Karpas-422 (cell line): Measurements from ENCODE around the gene PGC. TPM values are rescaled to one million over a fixed set of nuclear protein-coding genes. Genes with fewer than 3 reads are reported as not detected.

Source experiments
- DNase-seq: peaks from one replicate; pipeline ENCODE4 v3.0.0-alpha.2; 2015
- H2AFZ ChIP-seq: fragments of 200-600 bp; sonication (generic); 2 replicates; pipeline ENCODE4 v1.6.1; 2014; ENCODE audit warnings: antibody characterized with exemption, low read length, mixed read lengths
- H3K27ac ChIP-seq: fragments of 200-600 bp; sonication (generic); 2 replicates; pipeline ENCODE4 v1.5.1; 2014; ENCODE audit warnings: mild to moderate bottlenecking, low read length, moderate library complexity
- H3K27me3 ChIP-seq: fragments of 200-600 bp; sonication (generic); 2 replicates; pipeline ENCODE4 v1.6.1; 2014; ENCODE audit warnings: low read length, mixed read lengths
- H3K36me3 ChIP-seq: fragments of 200-600 bp; sonication (generic); 2 replicates; pipeline ENCODE4 v1.6.1; 2014; ENCODE audit warnings: low read length, mixed read lengths; ENCODE audit not compliant: insufficient read depth
- H3K4me1 ChIP-seq: fragments of 200-600 bp; sonication (generic); 2 replicates; pipeline ENCODE4 v1.6.1; 2014; ENCODE audit warnings: mild to moderate bottlenecking, low read length, mixed read lengths
- H3K4me2 ChIP-seq: fragments of 200-600 bp; sonication (generic); 2 replicates; pipeline ENCODE4 v1.6.1; 2014; ENCODE audit warnings: low read length, low read depth, mild to moderate bottlenecking; ENCODE audit not compliant: poor library complexity, severe bottlenecking
- H3K4me3 ChIP-seq: fragments of 200-600 bp; sonication (generic); 2 replicates; pipeline ENCODE4 v1.5.1; 2014; ENCODE audit warnings: mild to moderate bottlenecking, antibody characterized with exemption, low read length, mixed read lengths
- H3K79me2 ChIP-seq: fragments of 200-600 bp; sonication (generic); 2 replicates; pipeline ENCODE4 v1.6.1; 2014; ENCODE audit warnings: mild to moderate bottlenecking, low read length, mixed read lengths
- H3K9ac ChIP-seq: fragments of 200-600 bp; sonication (generic); 2 replicates; pipeline ENCODE4 v1.6.0; 2014; ENCODE audit warnings: low read length
- H3K9me2 ChIP-seq: fragments of 200-600 bp; sonication (generic), shearing (Covaris generic); replicated peaks from 2 replicates; pipeline ENCODE4 v1.6.0; 2014; ENCODE audit warnings: mild to moderate bottlenecking, low read length, moderate library complexity; ENCODE audit not compliant: insufficient read depth
- H3K9me3 ChIP-seq: fragments of 300-700, 200-600 bp; sonication (generic); 2 replicates; pipeline ENCODE4 v1.6.1; 2014; ENCODE audit warnings: low read length, mixed read lengths
- H4K20me1 ChIP-seq: fragments of 200-600 bp; sonication (generic); 2 replicates; pipeline ENCODE4 v1.6.1; 2014; ENCODE audit warnings: mild to moderate bottlenecking, antibody characterized with exemption, low read length, low read depth; ENCODE audit not compliant: insufficient read depth
- total RNA-seq: library from RNA; depleted of rRNA; stranded (reverse); fragments of >200 nt; shearing (Covaris generic); gene quantifications from 2 replicates; pipeline ENCODE4 v1.2.3, GENCODE V29; 2014; ENCODE audit warnings: low replicate concordance

The PGC gene
- total RNA-seq, 1 experiment from 2014 or later, result not detected

- Histone ChIP-seq H3K4me2 (peak overlapping the region; percentile 92), H3K9ac (peak overlapping the region; percentile 94), H3K4me3 (peak overlapping the region; percentile 80), H4K20me1 (peaks cover 19% of the 10 kb centered on the region; the same call in 1 of the 2 replicates), H3K4me1 (peaks cover 99% of the 10 kb centered on the region), H3K9me3 (no peaks in the 10 kb centered on the region), H3K27me3 (no peaks in the 10 kb centered on the region), H3K9me2 (no peaks in the 10 kb centered on the region), H3K36me3 (peaks cover 2% of the 10 kb centered on the region; the same call in 1 of the 2 replicates), H2AFZ (no peak overlapping the region), H3K27ac (peak overlapping the region; percentile 99), H3K79me2 (peaks cover 90% of the 10 kb centered on the region)
- DNase-seq, result no peak
These were observed 26.4 kb downstream of the PGC start for GRCh38 chr6:41720783-41721182.

GRCh38 chr6:41720262-41720620, 27.0 kb downstream of the PGC start:
- H3K27me3 ChIP-seq, result no peaks in the 10 kb centered on the region
- no peak overlapping the region for H2AFZ ChIP-seq
- H3K36me3 ChIP-seq, result peaks cover 2% of the 10 kb centered on the region; the same call in 1 of the 2 replicates
- peak overlapping the region; percentile 99 for H3K27ac ChIP-seq
- H3K4me2 ChIP-seq, result peak overlapping the region; percentile 92
- H3K4me3 ChIP-seq, result peak overlapping the region; percentile 51
- peaks cover 19% of the 10 kb centered on the region; the same call in 1 of the 2 replicates for H4K20me1 ChIP-seq
- peaks cover 99% of the 10 kb centered on the region for H3K4me1 ChIP-seq
- H3K9me3 ChIP-seq, result no peaks in the 10 kb centered on the region
- no peaks in the 10 kb centered on the region for H3K9me2 ChIP-seq
- DNase-seq, result peak; percentile 46
- H3K79me2 ChIP-seq, result peaks cover 91% of the 10 kb centered on the region
- H3K9ac ChIP-seq, result peak overlapping the region; percentile 94

DNA sequence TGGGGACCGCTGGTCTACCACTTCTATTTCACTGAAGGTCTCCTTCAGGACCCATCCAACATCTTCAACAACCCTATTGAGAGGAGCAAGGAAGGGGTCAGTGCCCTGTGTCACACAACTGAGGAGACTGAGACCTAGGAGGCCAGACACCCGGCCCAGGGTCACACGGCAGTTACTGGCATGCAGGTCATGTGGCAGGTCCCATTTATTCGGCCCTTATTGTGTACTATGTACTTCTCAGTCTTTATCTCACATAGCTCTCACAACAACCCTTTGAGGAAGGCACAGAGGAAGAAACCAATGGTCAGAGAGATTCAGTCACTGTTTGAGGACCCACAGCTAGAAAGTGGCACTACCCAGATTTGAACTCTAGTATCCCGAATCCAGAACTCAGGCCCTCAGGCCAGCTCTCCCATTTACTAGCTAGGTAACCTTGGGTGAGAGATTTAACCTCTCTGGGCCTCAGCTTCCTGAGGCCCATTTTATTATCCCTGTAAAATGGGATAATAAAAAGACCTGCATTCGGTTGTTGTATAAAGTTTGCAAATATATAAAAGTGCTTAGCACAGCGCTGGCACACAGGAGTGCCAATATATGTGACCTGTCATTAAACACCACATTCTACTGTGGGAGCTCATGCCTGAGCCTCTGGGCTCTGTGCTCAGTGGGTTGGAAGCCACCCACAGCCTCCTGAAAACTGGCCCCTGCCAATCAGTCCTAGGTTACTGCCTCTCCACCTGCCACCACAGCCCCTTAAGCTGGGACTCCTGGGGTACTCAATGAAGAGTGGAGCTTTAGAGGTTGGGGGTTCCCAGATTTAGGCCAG, 27.5 kb downstream of the PGC start:
- peak overlapping the region; percentile 99 for H3K27ac ChIP-seq
- peaks cover 92% of the 10 kb centered on the region for H3K79me2 ChIP-seq
- DNase-seq, result peak; percentile 46
- peak overlapping the region; percentile 51 for H3K4me3 ChIP-seq
- H3K36me3 ChIP-seq, result peaks cover 6% of the 10 kb centered on the region; the same call in 1 of the 2 replicates
- peak overlapping the region; percentile 94 for H3K9ac ChIP-seq
- H3K4me2 ChIP-seq, result peak overlapping the region; percentile 92
- H2AFZ ChIP-seq, result no peak overlapping the region
- peaks cover 19% of the 10 kb centered on the region; the same call in 1 of the 2 replicates for H4K20me1 ChIP-seq
- H3K4me1 ChIP-seq, result peaks cover 99% of the 10 kb centered on the region
- no peaks in the 10 kb centered on the region for H3K27me3 ChIP-seq
- H3K9me2 ChIP-seq, result no peaks in the 10 kb centered on the region
- no peaks in the 10 kb centered on the region for H3K9me3 ChIP-seq

DNA sequence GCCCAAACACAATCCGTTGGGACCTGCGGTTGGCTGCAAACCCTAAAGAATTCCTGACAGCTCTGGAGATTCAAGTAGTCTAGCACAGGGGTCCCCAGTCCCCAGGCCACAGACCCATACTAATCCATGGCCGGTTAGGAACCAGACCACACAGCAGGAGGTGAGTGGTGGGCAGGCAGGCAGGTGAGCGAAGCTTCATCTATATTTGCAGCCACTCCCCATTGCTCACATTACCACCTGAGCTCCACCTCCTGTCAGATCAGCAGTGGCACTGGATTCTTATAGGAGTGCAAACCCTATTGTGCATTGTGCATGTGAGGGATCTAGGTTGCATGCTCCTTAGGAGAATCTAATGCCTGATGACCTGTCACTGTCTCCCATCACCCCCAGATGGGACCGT, 28.4 kb downstream of the PGC start:
- H3K4me2 ChIP-seq, result peak overlapping the region; percentile 92
- peaks cover 99% of the 10 kb centered on the region for H3K4me1 ChIP-seq
- H3K27ac ChIP-seq, result peak overlapping the region; percentile 99

GRCh38 chr6:41717392-41717736, 29.8 kb downstream of the PGC start:
- H2AFZ ChIP-seq, result no peak overlapping the region
- peak overlapping the region; percentile 99 for H3K27ac ChIP-seq
- no peaks in the 10 kb centered on the region for H3K9me2 ChIP-seq
- no peaks in the 10 kb centered on the region for H3K9me3 ChIP-seq
- H3K4me2 ChIP-seq, result peak overlapping the region; percentile 92
- H3K27me3 ChIP-seq, result no peaks in the 10 kb centered on the region
- peak overlapping the region; percentile 70 for H3K9ac ChIP-seq
- peaks cover 19% of the 10 kb centered on the region; the same call in 1 of the 2 replicates for H4K20me1 ChIP-seq
- peaks cover 100% of the 10 kb centered on the region for H3K79me2 ChIP-seq
- H3K36me3 ChIP-seq, result peaks cover 6% of the 10 kb centered on the region; the same call in 1 of the 2 replicates
- DNase-seq, result peak; percentile 54
- peak overlapping the region; percentile 42 for H3K4me3 ChIP-seq
- H3K4me1 ChIP-seq, result peaks cover 100% of the 10 kb centered on the region

More for the DNA sequence above, 28.4 kb downstream of the PGC start:
- DNase-seq, result no peak
- H3K27me3 ChIP-seq, result no peaks in the 10 kb centered on the region
- no peaks in the 10 kb centered on the region for H3K9me2 ChIP-seq
- no peak overlapping the region for H2AFZ ChIP-seq
- H4K20me1 ChIP-seq, result peaks cover 19% of the 10 kb centered on the region; the same call in 1 of the 2 replicates
- H3K79me2 ChIP-seq, result peaks cover 97% of the 10 kb centered on the region
- H3K9me3 ChIP-seq, result no peaks in the 10 kb centered on the region
- peak overlapping the region; percentile 35; the same call in 1 of the 2 replicates for H3K9ac ChIP-seq
- H3K4me3 ChIP-seq, result peak overlapping the region; percentile 25; the same call in 1 of the 2 replicates
- peaks cover 6% of the 10 kb centered on the region; the same call in 1 of the 2 replicates for H3K36me3 ChIP-seq

DNA sequence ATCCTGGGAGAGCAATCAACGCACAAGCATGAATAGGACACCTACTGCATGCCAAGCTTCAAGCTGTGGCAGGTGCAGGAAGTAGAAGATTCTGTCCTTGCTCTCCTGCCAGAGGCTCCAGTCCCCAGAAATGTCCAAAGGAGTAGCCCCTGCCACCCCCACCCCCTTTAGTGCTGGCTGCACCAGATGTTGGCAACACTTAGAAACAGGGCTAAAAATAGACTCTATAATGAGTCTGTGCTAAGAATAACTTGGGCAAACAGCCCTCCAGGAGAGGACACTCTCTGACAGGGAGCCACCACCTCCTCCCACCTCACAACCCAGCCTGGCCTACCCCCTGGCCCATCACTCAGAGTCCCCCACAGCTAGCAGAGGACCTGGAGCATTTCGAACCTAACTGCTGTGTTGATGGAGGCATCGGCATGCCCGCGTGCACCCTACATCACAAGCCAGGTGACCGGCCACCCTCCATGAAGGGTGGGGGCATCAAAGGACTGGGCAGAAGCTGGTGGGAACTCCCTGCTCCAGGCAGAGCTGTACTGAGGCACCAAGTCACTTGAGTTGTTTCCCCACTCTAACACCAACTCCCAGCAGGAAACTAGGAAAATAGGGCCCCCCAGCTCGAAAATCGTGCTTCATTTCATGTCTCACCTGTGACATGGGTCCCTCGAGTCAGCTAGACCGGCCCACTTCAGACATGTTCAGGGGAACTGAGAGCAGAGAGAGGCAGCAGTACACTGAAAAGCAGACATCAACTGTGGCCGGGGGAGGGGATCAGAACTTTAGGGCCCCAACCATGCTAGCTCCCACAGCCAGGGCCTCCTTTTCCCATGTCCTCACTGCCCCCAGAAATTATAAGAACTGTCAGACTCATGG, 30.4 kb downstream of the PGC start:
- Histone ChIP-seq H4K20me1 (peaks cover 19% of the 10 kb centered on the region; the same call in 1 of the 2 replicates), H3K9me3 (no peaks in the 10 kb centered on the region), H3K36me3 (peaks cover 6% of the 10 kb centered on the region; the same call in 1 of the 2 replicates), H3K27me3 (no peaks in the 10 kb centered on the region), H3K27ac (peak overlapping the region; percentile 99), H3K9ac (peak overlapping the region; percentile 70), H3K9me2 (no peaks in the 10 kb centered on the region), H3K4me1 (peaks cover 100% of the 10 kb centered on the region), H3K4me3 (peak overlapping the region; percentile 42), H3K79me2 (peaks cover 100% of the 10 kb centered on the region), H3K4me2 (peak overlapping the region; percentile 92), H2AFZ (no peak overlapping the region)
- no peak for DNase-seq

GRCh38 chr6:41715795-41716515, 31.2 kb downstream of the PGC start:
- H4K20me1 ChIP-seq, result peaks cover 19% of the 10 kb centered on the region; the same call in 1 of the 2 replicates
- H3K4me3 ChIP-seq, result peak overlapping the region; percentile 42; the same call in 1 of the 2 replicates
- no peaks in the 10 kb centered on the region for H3K9me3 ChIP-seq
- H3K4me2 ChIP-seq, result peak overlapping the region; percentile 92
- no peaks in the 10 kb centered on the region for H3K27me3 ChIP-seq
- H3K79me2 ChIP-seq, result peaks cover 99% of the 10 kb centered on the region
- H3K36me3 ChIP-seq, result peaks cover 4% of the 10 kb centered on the region; the same call in 1 of the 2 replicates
- peak overlapping the region; percentile 99 for H3K27ac ChIP-seq
- DNase-seq, result no peak
- H3K9me2 ChIP-seq, result no peaks in the 10 kb centered on the region
- H2AFZ ChIP-seq, result no peak overlapping the region
- H3K4me1 ChIP-seq, result peaks cover 99% of the 10 kb centered on the region
- H3K9ac ChIP-seq, result peak overlapping the region; percentile 70
